OCI-LY1 (cell line): ENCODE data around the gene SRPX2.

ENCODE experiments used
- H2AFZ ChIP-seq: fragments of 200-600 bp; sonication (generic), shearing (Covaris generic); 2 replicates; pipeline ENCODE4 v1.6.0; 2014; ENCODE audit warnings: antibody characterized with exemption, mild to moderate bottlenecking, low read length
- H3F3A ChIP-seq: fragments of 200-600 bp; sonication (generic), shearing (Covaris generic); 2 replicates; pipeline ENCODE4 v1.6.0; 2014; ENCODE audit warnings: mild to moderate bottlenecking, antibody characterized with exemption, low read length, moderate library complexity; ENCODE audit not compliant: insufficient read depth
- H3K27ac ChIP-seq: fragments of 200-600 bp; sonication (generic); 2 replicates; pipeline ENCODE4 v1.5.1; 2014; ENCODE audit warnings: low read length, mixed run types, mild to moderate bottlenecking, low read depth; ENCODE audit not compliant: poor library complexity, severe bottlenecking
- H3K27me3 ChIP-seq: fragments of 200-600 bp; sonication (generic); 2 replicates; pipeline ENCODE4 v1.6.0; 2014; ENCODE audit warnings: antibody characterized with exemption, mild to moderate bottlenecking, low read length, moderate library complexity; ENCODE audit not compliant: insufficient read depth
- H3K36me3 ChIP-seq: fragments of 200-600 bp; sonication (generic); 2 replicates; pipeline ENCODE4 v1.6.1; 2014; ENCODE audit warnings: mild to moderate bottlenecking, antibody characterized with exemption, low read length, moderate library complexity, mixed read lengths; ENCODE audit not compliant: insufficient read depth
- H3K4me1 ChIP-seq: fragments of 200-600 bp; sonication (generic); 2 replicates; pipeline ENCODE4 v1.5.1; 2014; ENCODE audit warnings: mild to moderate bottlenecking, low read length, moderate library complexity; ENCODE audit not compliant: insufficient read depth, severe bottlenecking
- H3K4me2 ChIP-seq: fragments of 200-600 bp; sonication (generic), shearing (Covaris generic); 2 replicates; pipeline ENCODE4 v1.6.1; 2014; ENCODE audit warnings: low read length
- H3K4me3 ChIP-seq: fragments of 200-600 bp; sonication (generic); 2 replicates; pipeline ENCODE4 v1.5.1; 2014; ENCODE audit warnings: low read length, low read depth, mild to moderate bottlenecking, mixed read lengths; ENCODE audit not compliant: poor library complexity, severe bottlenecking
- H3K79me2 ChIP-seq: fragments of 200-600 bp; shearing (Covaris generic); 2 replicates; pipeline ENCODE4 v1.6.1; 2016; ENCODE audit warnings: mixed run types, low read length, mixed read lengths; ENCODE audit not compliant: insufficient read depth
- H3K9ac ChIP-seq: fragments of 200-600 bp; sonication (generic), shearing (Covaris generic); 2 replicates; pipeline ENCODE4 v1.6.1; 2014; ENCODE audit warnings: mild to moderate bottlenecking, low read length, mixed read lengths
- H3K9me2 ChIP-seq: fragments of 200-600 bp; sonication (generic), shearing (Covaris generic); 2 replicates; pipeline ENCODE4 v1.6.1; 2014; ENCODE audit warnings: low read depth, mild to moderate bottlenecking, low read length, mixed read lengths
- H3K9me3 ChIP-seq: fragments of 200-600 bp; shearing (Covaris generic); 2 replicates; pipeline ENCODE4 v1.6.1; 2014; ENCODE audit warnings: low read length, mixed read lengths
- H4K20me1 ChIP-seq: fragments of 200-600 bp; sonication (generic), shearing (Covaris generic); 2 replicates; pipeline ENCODE4 v1.6.0; 2016; ENCODE audit warnings: mild to moderate bottlenecking, low read length; ENCODE audit not compliant: insufficient read depth
- EZH2 ChIP-seq: fragments of 200-600 bp; sonication (generic), shearing (Covaris generic); IDR thresholded peaks from 2 replicates; pipeline ENCODE4 v1.8.0; 2017; ENCODE audit warnings: borderline replicate concordance, mixed run types, mild to moderate bottlenecking, antibody characterized with exemption, low read length, moderate library complexity, mixed read lengths
- TF ChIP-seq, protein P1 (sequence below): fragments of 200-600 bp; sonication (generic), shearing (Covaris generic); IDR thresholded peaks from 2 replicates; pipeline ENCODE4 v1.5.1; 2017; ENCODE audit warnings: mild to moderate bottlenecking, antibody characterized with exemption, low read length, moderate library complexity, mixed read lengths

Gene SRPX2

GRCh38 chrX:100698551-100698950 lies 54.6 kb downstream of the SRPX2 start:
- no peak overlapping the region for H3K27ac ChIP-seq
- H3K9me3 ChIP-seq, result no peaks in the 10 kb centered on the region
- no peaks in the 10 kb centered on the region for H3K27me3 ChIP-seq
- H3K36me3 ChIP-seq, result no peaks in the 10 kb centered on the region
- H3K4me3 ChIP-seq, result no peak overlapping the region
- H2AFZ ChIP-seq, result no peak overlapping the region
- no peaks in the 10 kb centered on the region for H3K79me2 ChIP-seq
- H3K9me2 ChIP-seq, result no peaks in the 10 kb centered on the region
- TF ChIP-seq EZH2, result no peak
- TF ChIP-seq, protein P1, sequence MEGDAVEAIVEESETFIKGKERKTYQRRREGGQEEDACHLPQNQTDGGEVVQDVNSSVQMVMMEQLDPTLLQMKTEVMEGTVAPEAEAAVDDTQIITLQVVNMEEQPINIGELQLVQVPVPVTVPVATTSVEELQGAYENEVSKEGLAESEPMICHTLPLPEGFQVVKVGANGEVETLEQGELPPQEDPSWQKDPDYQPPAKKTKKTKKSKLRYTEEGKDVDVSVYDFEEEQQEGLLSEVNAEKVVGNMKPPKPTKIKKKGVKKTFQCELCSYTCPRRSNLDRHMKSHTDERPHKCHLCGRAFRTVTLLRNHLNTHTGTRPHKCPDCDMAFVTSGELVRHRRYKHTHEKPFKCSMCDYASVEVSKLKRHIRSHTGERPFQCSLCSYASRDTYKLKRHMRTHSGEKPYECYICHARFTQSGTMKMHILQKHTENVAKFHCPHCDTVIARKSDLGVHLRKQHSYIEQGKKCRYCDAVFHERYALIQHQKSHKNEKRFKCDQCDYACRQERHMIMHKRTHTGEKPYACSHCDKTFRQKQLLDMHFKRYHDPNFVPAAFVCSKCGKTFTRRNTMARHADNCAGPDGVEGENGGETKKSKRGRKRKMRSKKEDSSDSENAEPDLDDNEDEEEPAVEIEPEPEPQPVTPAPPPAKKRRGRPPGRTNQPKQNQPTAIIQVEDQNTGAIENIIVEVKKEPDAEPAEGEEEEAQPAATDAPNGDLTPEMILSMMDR, result no peak
- no peak overlapping the region for H3K4me2 ChIP-seq
- no peak overlapping the region for H3K9ac ChIP-seq
- no peaks in the 10 kb centered on the region for H3K4me1 ChIP-seq
- H4K20me1 ChIP-seq, result no peaks in the 10 kb centered on the region
- no peaks in the 10 kb centered on the region for H3F3A ChIP-seq

DNA sequence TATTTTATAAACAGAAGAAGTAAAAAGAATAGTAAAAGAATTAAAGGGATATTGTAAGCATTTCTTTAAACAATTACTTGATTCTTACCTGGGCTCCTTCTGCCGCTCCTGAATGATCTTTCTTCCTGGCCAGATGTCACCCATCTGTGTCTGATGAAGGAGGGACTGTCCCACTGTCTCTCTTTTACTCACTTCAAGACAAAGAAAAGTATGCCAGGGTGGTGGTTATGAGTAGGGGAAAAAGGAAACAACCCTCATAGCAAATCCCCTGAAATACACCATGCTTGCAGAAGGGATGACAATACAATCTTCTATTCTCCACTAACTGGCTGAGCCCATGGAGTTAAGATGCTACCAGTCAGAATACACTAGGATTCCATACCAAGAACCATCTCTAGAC lies 56.8 kb downstream of the SRPX2 start:
- Histone ChIP-seq H3K79me2 (no peaks in the 10 kb centered on the region), H4K20me1 (no peaks in the 10 kb centered on the region), H3K9ac (no peak overlapping the region), H3K4me2 (no peak overlapping the region), H3F3A (no peaks in the 10 kb centered on the region), H3K36me3 (no peaks in the 10 kb centered on the region), H3K4me1 (no peaks in the 10 kb centered on the region), H3K27me3 (no peaks in the 10 kb centered on the region), H3K9me3 (no peaks in the 10 kb centered on the region), H3K27ac (no peak overlapping the region), H3K9me2 (no peaks in the 10 kb centered on the region), H2AFZ (no peak overlapping the region), H3K4me3 (no peak overlapping the region)
- TF ChIP-seq, protein P1, result no peak
- no peak for TF ChIP-seq EZH2

DNA sequence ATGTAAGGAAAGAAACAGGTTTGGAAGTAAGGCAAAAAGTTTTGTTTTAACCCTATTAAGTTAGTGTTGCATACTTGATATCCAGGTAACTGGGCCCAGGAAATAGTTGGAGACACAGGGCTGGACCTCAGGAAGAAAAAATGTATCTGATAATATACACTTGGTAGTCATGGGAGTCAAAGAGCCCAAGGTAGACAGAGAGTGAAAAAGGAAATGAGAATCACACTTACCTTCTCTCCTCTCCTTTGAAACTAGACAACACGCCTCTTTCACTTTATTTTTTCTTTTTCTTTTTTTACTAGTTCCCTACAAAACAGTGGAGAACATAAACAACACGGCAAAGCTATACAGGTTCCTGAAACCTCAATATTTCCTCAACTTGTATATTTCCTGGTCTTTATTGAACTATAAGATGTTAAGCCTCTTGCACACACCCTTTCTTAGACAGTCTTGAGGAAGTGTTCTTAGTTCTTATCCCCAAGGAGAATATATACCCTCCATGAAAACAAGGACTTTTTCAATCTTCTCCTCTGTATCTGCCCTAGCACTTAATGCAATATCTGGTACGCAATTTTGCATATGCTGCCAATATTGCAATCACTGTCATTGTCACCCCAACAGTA lies 60.7 kb downstream of the SRPX2 start:
- Histone ChIP-seq H3K36me3 (no peaks in the 10 kb centered on the region), H3K9me2 (no peaks in the 10 kb centered on the region), H3K4me3 (no peak overlapping the region), H3K27ac (no peak overlapping the region), H3K9me3 (no peaks in the 10 kb centered on the region), H3K27me3 (no peaks in the 10 kb centered on the region), H3K9ac (no peak overlapping the region), H3K79me2 (no peaks in the 10 kb centered on the region), H3F3A (no peaks in the 10 kb centered on the region), H2AFZ (no peak overlapping the region), H3K4me2 (no peak overlapping the region), H3K4me1 (no peaks in the 10 kb centered on the region), H4K20me1 (no peaks in the 10 kb centered on the region)
- TF ChIP-seq, protein P1, result no peak
- TF ChIP-seq EZH2, result no peak
